Measurements from ENCODE around the gene SPARCL1. TPM values are rescaled to one million over a fixed set of nuclear protein-coding genes. Genes with fewer than 3 reads are reported as not detected.

The SPARCL1 gene
- total RNA-seq, 2 donors from 2014 or later = 18.4 to 84.0 TPM

- no peak for DNase-seq
- Histone ChIP-seq H3K27me3 (no peaks in the 10 kb centered on the region), H3K4me1 (no peaks in the 10 kb centered on the region), H3K27ac (no peak overlapping the region), H3K4me3 (no peak overlapping the region), H3K36me3 (no peaks in the 10 kb centered on the region), H3K9me3 (no peaks in the 10 kb centered on the region), H3K9ac (ENCODE audit: low read depth in 2 of 2, low read length in 2 of 2) (no peak overlapping the region)
- intact Hi-C loops (cut with DNase I) = loop anchor here (2.0 kb wide), 1 partner anchor 14 kb away; no protein-coding TSS in a partner anchor
- TF ChIP-seq CTCF (IDR thresholded peaks at IDR 0.05) = no peak
Observed at GRCh38 chr4:87502580-87503238, 26.5 kb downstream of the SPARCL1 start.

- Histone ChIP-seq H3K27ac (no peak overlapping the region), H3K27me3 (no peaks in the 10 kb centered on the region), H3K9ac (ENCODE audit: low read depth in 2 of 2, low read length in 2 of 2) (no peak overlapping the region), H3K4me3 (no peak overlapping the region), H3K9me3 (no peaks in the 10 kb centered on the region), H3K36me3 (no peaks in the 10 kb centered on the region), H3K4me1 (no peaks in the 10 kb centered on the region)
- no peak for DNase-seq
- intact Hi-C loops (cut with DNase I) = no loop called here
- TF ChIP-seq CTCF (IDR thresholded peaks at IDR 0.05) = no peak
Observed at GRCh38 chr4:87500092-87500462, 29.1 kb downstream of the SPARCL1 start.

GRCh38 chr4:87499403-87500091, 29.6 kb downstream of the SPARCL1 start:
- Histone ChIP-seq H3K27me3 (no peaks in the 10 kb centered on the region), H3K27ac (no peak overlapping the region), H3K9me3 (no peaks in the 10 kb centered on the region), H3K4me3 (no peak overlapping the region), H3K9ac (ENCODE audit: low read depth in 2 of 2, low read length in 2 of 2) (no peak overlapping the region), H3K4me1 (no peaks in the 10 kb centered on the region), H3K36me3 (no peaks in the 10 kb centered on the region)
- no peak for TF ChIP-seq CTCF (IDR thresholded peaks at IDR 0.05)
- intact Hi-C loops (cut with DNase I) = no loop called here
- no peak for DNase-seq

- Histone ChIP-seq H3K27me3 (no peaks in the 10 kb centered on the region), H3K36me3 (no peaks in the 10 kb centered on the region), H3K9me3 (no peaks in the 10 kb centered on the region), H3K27ac (peak overlapping the region; percentile 29), H3K9ac (ENCODE audit: low read depth in 2 of 2, low read length in 2 of 2) (no peak overlapping the region), H3K4me1 (no peaks in the 10 kb centered on the region), H3K4me3 (no peak overlapping the region)
- intact Hi-C loops (cut with DNase I) = no loop called here
- DNase-seq = no peak
- no peak for TF ChIP-seq CTCF (IDR thresholded peaks at IDR 0.05)
Observed at GRCh38 chr4:87498446-87498900, 30.7 kb downstream of the SPARCL1 start.

GRCh38 chr4:87497578-87497977, 31.6 kb downstream of the SPARCL1 start:
- Histone ChIP-seq H3K9ac (ENCODE audit: low read depth in 2 of 2, low read length in 2 of 2) (no peak overlapping the region), H3K4me1 (no peaks in the 10 kb centered on the region), H3K27ac (peak overlapping the region; percentile 29), H3K4me3 (no peak overlapping the region), H3K36me3 (no peaks in the 10 kb centered on the region), H3K27me3 (no peaks in the 10 kb centered on the region), H3K9me3 (no peaks in the 10 kb centered on the region)
- no peak for DNase-seq
- no peak for TF ChIP-seq CTCF (IDR thresholded peaks at IDR 0.05)
- intact Hi-C loops (cut with DNase I) = no loop called here

All from colonic mucosa (tissue), 4 donors.